GM23338 (cell line): ENCODE measurements around the gene SLC16A11.

Experiments used
- CREB1 ChIP-seq: fragments of 250-450 bp; sonication (Bioruptor Pico); IDR thresholded peaks from 2 replicates; pipeline ENCODE4 v1.5.0; 2020; ENCODE audit warnings: low read depth, mild to moderate bottlenecking, moderate library complexity
- CTCF ChIP-seq, 2 experiments: fragments of 200-600 bp in 1 of 2; sonication (generic) in 1 of 2; conservative IDR thresholded peaks; 2 replicates each; pipeline versions ENCODE4 v1.5.1 to v1.6.1; 2016 to 2017; ENCODE audit warnings: antibody characterized with exemption in 2 of 2, low read depth in 2 of 2, mild to moderate bottlenecking in 2 of 2, moderate library complexity in 1 of 2
- ETS1 ChIP-seq: IDR thresholded peaks from 2 replicates; pipeline ENCODE4 v1.6.1; 2016; ENCODE audit warnings: antibody characterized with exemption
- EZH2 ChIP-seq: fragments of 200-600 bp; sonication (generic); IDR thresholded peaks from one replicate; pipeline ENCODE4 v1.8.0; 2017; ENCODE audit warnings: antibody characterized with exemption, mild to moderate bottlenecking, low read depth; ENCODE audit not compliant: unreplicated experiment
- EZH2phosphoT487 ChIP-seq: fragments of 200-600 bp; sonication (generic); IDR thresholded peaks from one replicate; pipeline ENCODE4 v1.8.1; 2018; ENCODE audit warnings: antibody characterized with exemption; ENCODE audit not compliant: unreplicated experiment
- JUNB ChIP-seq: IDR thresholded peaks from one replicate; pipeline ENCODE4 v1.6.1; 2016; ENCODE audit warnings: antibody characterized with exemption; ENCODE audit not compliant: unreplicated experiment
- NANOG ChIP-seq: IDR thresholded peaks from 2 replicates; pipeline ENCODE4 v1.6.1; 2016; ENCODE audit warnings: antibody characterized with exemption, borderline replicate concordance
- POLR2AphosphoS5 ChIP-seq: IDR thresholded peaks from 2 replicates; pipeline ENCODE4 v1.6.1; 2016; ENCODE audit warnings: antibody characterized with exemption, low read depth
- REST ChIP-seq: IDR thresholded peaks from one replicate; pipeline ENCODE4 v1.6.1; 2018; ENCODE audit warnings: antibody characterized with exemption; ENCODE audit not compliant: unreplicated experiment
- STAT1 ChIP-seq: IDR thresholded peaks from one replicate; pipeline ENCODE4 v1.6.1; 2016; ENCODE audit warnings: antibody characterized with exemption; ENCODE audit not compliant: unreplicated experiment
- ZNF114 ChIP-seq: fragments of 250-450 bp; sonication (Bioruptor Pico); IDR thresholded peaks from 2 replicates; pipeline ENCODE4 v1.5.0; 2020; ENCODE audit warnings: mild to moderate bottlenecking, moderate library complexity
- ZNF331 ChIP-seq: fragments of 250-450 bp; sonication (Bioruptor Pico); IDR thresholded peaks from 2 replicates; pipeline ENCODE4 v1.5.0; 2020; ENCODE audit warnings: low read depth, mild to moderate bottlenecking, moderate library complexity
- ZNF462 ChIP-seq: fragments of 250-450 bp; sonication (Bioruptor Pico); IDR thresholded peaks from 2 replicates; pipeline ENCODE4 v1.5.0; 2020; ENCODE audit warnings: mild to moderate bottlenecking, moderate library complexity

- no peak for TF ChIP-seq EZH2phosphoT487
- no peak for TF ChIP-seq CTCF (conservative IDR thresholded peaks at IDR 0.05; ENCODE audit: low read depth in 2 of 2)
- no peak for TF ChIP-seq EZH2
- TF ChIP-seq CREB1 (CRISPR knock-in tag): no peak
- TF ChIP-seq POLR2AphosphoS5: no peak
- no peak for TF ChIP-seq REST
- no peak for TF ChIP-seq JUNB
- TF ChIP-seq ETS1: no peak
- TF ChIP-seq NANOG: no peak
- no peak for TF ChIP-seq ZNF462 (CRISPR knock-in tag)
- no peak for TF ChIP-seq ZNF331 (CRISPR knock-in tag)
- TF ChIP-seq ZNF114 (CRISPR knock-in tag): no peak
- TF ChIP-seq STAT1: no peak
These were observed 46.7 kb downstream of the SLC16A11 start for GRCh38 chr17:6997171-6997570.
